HG03571 (cell line): Measurements from ENCODE around the gene SUPT3H.

Experiments used
- ATAC-seq: cut with Tn5 transposase; IDR thresholded peaks from one replicate; pipeline ENCODE4 v1.9.1; 2021; ENCODE audit not compliant: unreplicated experiment

The SUPT3H gene

GRCh38 chr6:44855562-44856411 is 521.9 kb downstream of the SUPT3H start:
- no peak for ATAC-seq

- ATAC-seq = no peak
These were observed 522.9 kb downstream of the SUPT3H start for GRCh38 chr6:44854712-44855443.

GRCh38 chr6:44851176-44851575 is 526.6 kb downstream of the SUPT3H start:
- no peak for ATAC-seq

- no peak for ATAC-seq
These were observed 527.4 kb downstream of the SUPT3H start for GRCh38 chr6:44850312-44850711.

GRCh38 chr6:44849806-44850205 is 527.9 kb downstream of the SUPT3H start:
- ATAC-seq = no peak

- ATAC-seq = no peak
These were observed 534.0 kb downstream of the SUPT3H start for GRCh38 chr6:44843734-44844133.

GRCh38 chr6:44842616-44843015 is 535.1 kb downstream of the SUPT3H start:
- ATAC-seq = no peak

- no peak for ATAC-seq
These were observed 535.9 kb downstream of the SUPT3H start for GRCh38 chr6:44841829-44842228.

GRCh38 chr6:44837741-44838140 is 540.0 kb downstream of the SUPT3H start:
- ATAC-seq = no peak

- no peak for ATAC-seq
These were observed 540.5 kb downstream of the SUPT3H start for GRCh38 chr6:44837255-44837654.

GRCh38 chr6:44833248-44833647 is 544.5 kb downstream of the SUPT3H start:
- ATAC-seq = peak; percentile 79

GRCh38 chr6:44831002-44831610 is 546.6 kb downstream of the SUPT3H start:
- ATAC-seq = no peak

GRCh38 chr6:44829836-44830235 is 547.9 kb downstream of the SUPT3H start:
- ATAC-seq = no peak

- ATAC-seq = no peak
These were observed 549.0 kb downstream of the SUPT3H start for GRCh38 chr6:44828780-44829179.

GRCh38 chr6:44826025-44826676 is 551.6 kb downstream of the SUPT3H start:
- no peak for ATAC-seq

- no peak for ATAC-seq
These were observed 552.5 kb downstream of the SUPT3H start for GRCh38 chr6:44825273-44825672.

- ATAC-seq = no peak
These were observed 553.2 kb downstream of the SUPT3H start for GRCh38 chr6:44824567-44824966.

GRCh38 chr6:44820759-44821158 is 557.0 kb downstream of the SUPT3H start:
- no peak for ATAC-seq

GRCh38 chr6:44820321-44820720 is 557.4 kb downstream of the SUPT3H start:
- ATAC-seq = no peak

- ATAC-seq = no peak
These were observed 566.3 kb downstream of the SUPT3H start for GRCh38 chr6:44811456-44811855.

- ATAC-seq = no peak
These were observed 568.5 kb downstream of the SUPT3H start for GRCh38 chr6:44809258-44809657.
